Measurements from ENCODE around the gene ZNF385B. TPM values are rescaled to one million over a fixed set of nuclear protein-coding genes. Genes with fewer than 3 reads are reported as not detected.

Gene ZNF385B
- total and polyA plus RNA-seq, 7 donors: 0.35 to 5.6 (median 3.0) TPM; not detected in 1

- Histone ChIP-seq H3K27ac (no peak overlapping the region), H3K4me3 (no peak overlapping the region), H3K4me1 (no peaks in the 10 kb centered on the region), H3K36me3 (no peaks in the 10 kb centered on the region), H3K27me3 (no peaks in the 10 kb centered on the region), H3K9me3 (no peaks in the 10 kb centered on the region)
- intact Hi-C loops (cut with DNase I): no loop called here
- DNase-seq: no peak
- no peak for TF ChIP-seq POLR2AphosphoS5 (IDR thresholded peaks at IDR 0.05)
- no peak for TF ChIP-seq EP300 (IDR thresholded peaks at IDR 0.05)
- TF ChIP-seq, protein P1, sequence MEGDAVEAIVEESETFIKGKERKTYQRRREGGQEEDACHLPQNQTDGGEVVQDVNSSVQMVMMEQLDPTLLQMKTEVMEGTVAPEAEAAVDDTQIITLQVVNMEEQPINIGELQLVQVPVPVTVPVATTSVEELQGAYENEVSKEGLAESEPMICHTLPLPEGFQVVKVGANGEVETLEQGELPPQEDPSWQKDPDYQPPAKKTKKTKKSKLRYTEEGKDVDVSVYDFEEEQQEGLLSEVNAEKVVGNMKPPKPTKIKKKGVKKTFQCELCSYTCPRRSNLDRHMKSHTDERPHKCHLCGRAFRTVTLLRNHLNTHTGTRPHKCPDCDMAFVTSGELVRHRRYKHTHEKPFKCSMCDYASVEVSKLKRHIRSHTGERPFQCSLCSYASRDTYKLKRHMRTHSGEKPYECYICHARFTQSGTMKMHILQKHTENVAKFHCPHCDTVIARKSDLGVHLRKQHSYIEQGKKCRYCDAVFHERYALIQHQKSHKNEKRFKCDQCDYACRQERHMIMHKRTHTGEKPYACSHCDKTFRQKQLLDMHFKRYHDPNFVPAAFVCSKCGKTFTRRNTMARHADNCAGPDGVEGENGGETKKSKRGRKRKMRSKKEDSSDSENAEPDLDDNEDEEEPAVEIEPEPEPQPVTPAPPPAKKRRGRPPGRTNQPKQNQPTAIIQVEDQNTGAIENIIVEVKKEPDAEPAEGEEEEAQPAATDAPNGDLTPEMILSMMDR (IDR thresholded peaks at IDR 0.05): no peak
- TF ChIP-seq POLR2A (IDR thresholded peaks at IDR 0.05): no peak
Measured at GRCh38 chr2:179403624-179404023, 457.8 kb downstream of the ZNF385B start.

DNA sequence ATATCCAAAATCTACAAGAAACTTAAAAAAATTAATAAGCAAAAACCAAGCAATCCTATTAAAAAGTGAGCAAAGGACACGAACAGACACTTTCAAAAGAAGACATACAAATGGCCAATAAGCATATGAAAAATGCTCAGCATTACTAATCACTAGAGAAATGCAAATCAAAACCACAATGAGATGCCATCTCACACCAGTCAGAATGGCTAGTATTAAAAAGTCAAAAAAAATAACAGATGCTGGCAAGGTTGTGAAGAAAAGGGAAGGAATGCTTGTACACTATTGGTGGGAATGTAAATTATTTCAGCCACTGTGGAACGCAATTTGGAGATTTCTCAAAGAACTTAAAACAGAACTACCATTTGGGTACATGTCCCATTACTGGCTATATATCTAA, 467.9 kb downstream of the ZNF385B start:
- Histone ChIP-seq H3K27ac (no peak overlapping the region), H3K36me3 (no peaks in the 10 kb centered on the region), H3K4me3 (no peak overlapping the region), H3K27me3 (no peaks in the 10 kb centered on the region), H3K9me3 (no peaks in the 10 kb centered on the region), H3K4me1 (no peaks in the 10 kb centered on the region)
- DNase-seq: no peak
- intact Hi-C loops (cut with DNase I): no loop called here
- TF ChIP-seq EP300 (IDR thresholded peaks at IDR 0.05): no peak
- no peak for TF ChIP-seq POLR2AphosphoS5 (IDR thresholded peaks at IDR 0.05)
- TF ChIP-seq, protein P1 (IDR thresholded peaks at IDR 0.05): no peak
- no peak for TF ChIP-seq POLR2A (IDR thresholded peaks at IDR 0.05)
- 74 to 85% methylated on average over 2 of the region's 2 CpGs for WGBS, 2 donors

Small RNAs within 50 kb of the gene (small RNA-seq; reads per million reads assigned to genes)
- gene MIR1258: 0 reads per million in 3 donors

Other genes with a start within 250 kb of the ZNF385B start
- gene CWC22, start 145.7 kb upstream of the ZNF385B start, total RNA-seq: 10 to 100 TPM; 20.5 to 29.9 (median 26.7) TPM
- gene CWC22, start 145.7 kb upstream of the ZNF385B start, polyA plus RNA-seq: 10 to 100 TPM in 2 of 3 donors, 1 to 10 TPM in 1; 7.2 to 11.1 (median 10.2) TPM